Activated T-cell treated with anti-CD3 and anti-CD28 coated beads, Interleukin-2, amount 50 U/mL, for 24 hours (primary cell): Measurements from ENCODE around the gene COMT.
"Not testable (repeated sequence)": the region's sequence is repeated elsewhere in the genome, so short reads cannot be mapped to it uniquely, and the experiment has no call there.

ENCODE experiments used
- DNase-seq: peaks from one replicate; pipeline ENCODE4 v3.0.0-alpha.2; 2020
- H3K27ac Mint-ChIP-seq: 2 replicates; pipeline ENCODE4 v1.8.0; 2020; ENCODE audit warnings: mild to moderate bottlenecking, mixed read lengths
- H3K27me3 Mint-ChIP-seq: 2 replicates; pipeline ENCODE4 v1.8.0; 2020; ENCODE audit warnings: mixed read lengths
- H3K36me3 Mint-ChIP-seq: 2 replicates; pipeline ENCODE4 v1.8.0; 2020; ENCODE audit warnings: low read depth, mixed read lengths
- H3K4me1 Mint-ChIP-seq: 2 replicates; pipeline ENCODE4 v1.8.0; 2020; ENCODE audit warnings: low read depth, mixed read lengths
- H3K4me3 Mint-ChIP-seq: 2 replicates; pipeline ENCODE4 v1.8.0; 2020; ENCODE audit warnings: mild to moderate bottlenecking, moderate library complexity, mixed read lengths
- H3K9me3 Mint-ChIP-seq: 2 replicates; pipeline ENCODE4 v1.8.0; 2020; ENCODE audit warnings: mixed read lengths

COMT gene

DNA sequence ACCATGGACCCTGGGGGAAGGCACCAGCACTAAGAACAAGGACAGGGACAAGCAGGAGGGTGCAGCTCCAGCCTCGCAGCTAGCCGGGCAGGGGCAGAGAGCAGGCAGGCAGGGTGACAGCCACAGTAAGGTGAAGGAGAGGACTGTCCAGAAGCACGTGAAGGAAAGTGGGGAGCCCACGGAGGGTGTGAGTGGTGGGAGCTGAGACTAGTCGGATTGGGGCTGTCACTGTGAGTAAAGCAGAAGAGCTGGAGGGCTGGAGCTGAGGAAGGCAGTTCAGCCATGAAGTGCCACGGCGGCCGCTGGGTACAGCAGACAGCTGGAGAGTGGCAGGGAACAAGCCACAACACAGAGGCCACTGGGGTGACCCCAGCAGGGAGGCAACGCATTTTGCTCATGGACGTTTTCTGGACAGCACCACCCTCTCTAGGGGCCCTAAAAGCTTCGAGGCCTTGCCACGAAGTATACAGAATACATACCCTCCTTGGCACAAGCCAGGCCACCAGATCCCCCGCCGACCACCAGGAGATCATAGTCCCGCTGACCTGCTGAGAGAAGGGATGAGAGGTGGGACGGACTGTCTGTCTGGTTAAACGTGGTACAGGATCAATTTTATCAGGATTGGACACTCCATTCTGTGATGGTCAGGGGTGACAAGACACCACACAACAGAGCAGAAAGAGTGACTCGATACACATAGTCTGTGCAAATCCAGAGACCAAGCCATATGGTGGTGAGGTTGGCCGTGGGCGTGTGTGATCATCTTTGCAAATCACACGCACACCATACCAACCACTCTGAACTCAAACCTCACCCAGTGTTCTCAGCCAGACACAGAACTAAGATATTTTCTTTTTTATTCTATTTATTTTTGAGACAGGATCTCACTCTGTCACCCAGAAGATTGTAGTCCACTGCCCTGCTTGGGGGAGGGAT, 10.8 kb upstream of the COMT start:
- Mint-ChIP-seq H3K4me3 (no peak overlapping the region), H3K27ac (no peak overlapping the region), H3K36me3 (peaks cover 10% of the 10 kb centered on the region), H3K9me3 (peaks cover 6% of the 10 kb centered on the region), H3K27me3 (no peaks in the 10 kb centered on the region), H3K4me1 (peaks cover 4% of the 10 kb centered on the region)
- DNase-seq, result no peak

DNA sequence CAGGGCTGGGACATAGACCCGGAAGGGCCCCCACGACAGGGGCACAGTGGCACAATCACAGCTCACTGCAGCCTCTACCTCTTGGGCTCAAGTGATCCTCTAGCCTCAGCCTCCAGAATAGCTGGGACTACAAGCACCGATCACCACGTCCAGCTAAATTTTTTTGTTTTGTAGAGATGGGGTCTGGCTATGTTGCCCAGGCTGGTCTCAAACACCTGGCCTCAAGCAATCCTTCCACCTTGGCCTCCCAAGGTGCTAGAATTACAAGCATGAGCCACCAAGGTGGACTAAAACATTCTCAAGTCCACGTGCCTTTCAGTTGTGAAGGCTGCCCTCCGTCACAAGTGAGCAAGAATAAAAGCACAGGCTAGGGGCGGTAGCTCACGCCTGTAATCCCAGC, 10.1 kb upstream of the COMT start:
- Mint-ChIP-seq H3K4me3 (no peak overlapping the region), H3K9me3 (peaks cover 12% of the 10 kb centered on the region), H3K27ac (no peak overlapping the region), H3K36me3 (peaks cover 17% of the 10 kb centered on the region), H3K4me1 (peaks cover 4% of the 10 kb centered on the region), H3K27me3 (no peaks in the 10 kb centered on the region)
- DNase-seq, result no peak

DNA sequence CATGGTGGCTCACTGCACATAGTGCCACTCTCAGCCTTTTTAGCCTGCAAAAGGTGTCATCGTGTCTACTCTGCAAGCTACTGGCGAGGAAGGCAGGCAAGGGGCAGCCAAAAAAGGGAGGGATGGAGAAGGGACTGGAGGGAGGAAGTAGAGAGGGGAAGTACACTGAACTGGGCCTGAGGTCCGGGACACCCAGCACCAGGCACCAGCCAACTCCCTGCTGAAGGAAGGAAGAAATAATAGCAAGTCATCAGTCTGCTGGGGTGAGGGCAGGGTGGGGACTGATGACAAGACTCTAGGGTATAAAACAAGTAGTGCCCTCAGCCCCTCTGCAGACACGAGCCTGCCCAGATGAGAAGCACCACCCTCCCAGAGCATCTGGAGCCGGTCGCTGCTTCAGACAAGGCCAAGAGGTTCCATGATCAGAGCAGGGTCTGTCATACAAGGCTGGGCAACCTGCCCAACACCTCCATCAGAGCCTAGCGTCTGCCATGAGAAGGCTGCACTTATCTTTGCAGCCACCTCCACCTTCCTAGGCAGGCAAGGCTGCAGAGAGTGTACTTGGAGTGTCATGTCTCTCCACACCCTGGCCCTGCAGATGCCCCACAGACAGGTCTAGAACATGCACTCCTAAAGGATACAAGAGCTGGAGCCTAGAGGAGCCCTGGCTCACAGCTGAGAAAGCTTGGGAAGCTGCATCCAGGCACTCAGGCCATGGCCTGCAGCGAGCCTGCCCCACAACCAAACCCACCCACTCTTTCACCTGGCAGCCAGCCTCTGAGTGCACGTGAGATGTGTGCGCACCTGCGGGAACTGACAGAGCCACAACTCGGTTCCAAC, 9.0 kb upstream of the COMT start:
- Mint-ChIP-seq H3K4me1 (peaks cover 4% of the 10 kb centered on the region), H3K4me3 (no peak overlapping the region), H3K36me3 (peaks cover 28% of the 10 kb centered on the region), H3K9me3 (peaks cover 14% of the 10 kb centered on the region), H3K27ac (no peak overlapping the region), H3K27me3 (no peaks in the 10 kb centered on the region)
- DNase-seq, result no peak

DNA sequence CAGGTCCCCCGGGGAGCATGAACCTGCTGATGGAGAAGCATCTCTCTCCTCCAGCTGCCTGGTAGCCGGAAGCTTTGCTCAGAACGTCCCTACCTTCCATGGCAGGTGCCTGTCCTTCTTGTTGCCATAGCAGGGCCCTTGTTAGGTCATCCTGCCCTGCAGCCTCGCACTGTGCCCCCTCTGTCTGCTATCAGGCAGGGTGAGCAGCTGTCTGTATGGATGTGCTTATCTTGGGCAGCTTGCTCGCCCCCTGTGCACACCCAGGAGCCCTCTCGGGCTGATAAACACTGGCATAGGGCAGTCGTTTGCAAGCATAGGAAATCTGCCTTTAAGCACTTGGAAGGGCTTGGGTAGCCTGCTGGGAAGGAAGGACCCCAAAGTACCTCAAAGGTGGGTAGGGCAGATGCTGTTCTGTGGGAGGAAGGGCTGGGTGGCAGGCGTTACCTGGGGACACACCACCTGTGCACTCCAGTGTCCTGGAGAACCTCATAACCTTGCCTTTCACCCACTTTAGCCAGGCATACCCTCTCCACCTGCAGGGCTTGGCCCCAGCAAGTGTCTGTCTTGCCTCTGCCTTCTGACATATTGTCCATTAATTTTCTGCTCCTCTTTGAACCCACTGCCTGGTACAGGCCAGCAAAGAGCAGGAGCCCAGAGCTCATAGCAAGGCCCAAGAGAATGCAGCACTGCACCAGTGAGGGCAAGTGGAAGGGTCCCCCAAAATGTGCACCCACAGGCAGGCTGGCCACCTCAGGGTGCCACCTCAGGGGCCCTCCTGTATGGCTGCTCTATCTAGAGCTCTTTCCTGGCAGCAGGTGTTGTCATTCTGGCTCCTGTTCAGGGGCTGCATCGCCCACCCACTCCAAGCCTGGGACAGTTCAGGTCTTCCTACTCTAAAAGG, 8.0 kb upstream of the COMT start:
- H3K27ac Mint-ChIP-seq, result no peak overlapping the region
- H3K9me3 Mint-ChIP-seq, result peaks cover 14% of the 10 kb centered on the region
- no peak overlapping the region for H3K4me3 Mint-ChIP-seq
- peaks cover 33% of the 10 kb centered on the region for H3K36me3 Mint-ChIP-seq
- no peak for DNase-seq
- no peaks in the 10 kb centered on the region for H3K27me3 Mint-ChIP-seq
- H3K4me1 Mint-ChIP-seq, result peaks cover 4% of the 10 kb centered on the region

DNA sequence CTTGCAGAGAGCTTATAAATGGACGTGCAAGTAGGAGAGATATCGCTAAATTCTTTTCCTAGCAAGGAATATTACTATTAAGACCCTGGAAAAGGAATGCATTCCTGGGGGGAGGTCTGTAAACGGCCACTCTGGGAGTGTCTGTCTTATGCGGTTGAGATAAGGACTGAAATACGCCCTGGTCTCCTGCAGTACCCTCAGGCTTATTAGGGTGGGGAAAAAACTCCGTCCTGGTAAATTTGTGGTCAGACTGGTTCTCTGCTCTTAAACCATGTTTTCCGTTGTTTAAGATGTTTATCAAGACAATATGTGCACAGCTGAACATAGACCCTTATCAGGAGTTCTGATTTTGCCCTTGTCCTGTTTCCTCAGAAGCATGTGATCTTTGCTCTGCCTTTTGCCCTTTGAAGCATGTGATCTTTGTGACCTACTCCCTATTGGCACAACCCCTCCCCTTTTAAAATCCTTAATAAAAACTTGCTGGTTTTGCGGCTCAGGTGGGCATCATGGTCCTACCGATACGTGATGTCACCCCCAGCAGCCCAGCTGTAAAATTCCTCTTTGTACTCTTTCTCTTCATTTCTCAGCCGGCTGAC, 6.4 kb upstream of the COMT start:
- not testable (repeated sequence) for DNase-seq, H3K27ac Mint-ChIP-seq, H3K4me3 Mint-ChIP-seq, H3K4me1 Mint-ChIP-seq, H3K27me3 Mint-ChIP-seq
- peaks cover 14% of the 10 kb centered on the region for H3K9me3 Mint-ChIP-seq
- H3K36me3 Mint-ChIP-seq, result peaks cover 32% of the 10 kb centered on the region

DNA sequence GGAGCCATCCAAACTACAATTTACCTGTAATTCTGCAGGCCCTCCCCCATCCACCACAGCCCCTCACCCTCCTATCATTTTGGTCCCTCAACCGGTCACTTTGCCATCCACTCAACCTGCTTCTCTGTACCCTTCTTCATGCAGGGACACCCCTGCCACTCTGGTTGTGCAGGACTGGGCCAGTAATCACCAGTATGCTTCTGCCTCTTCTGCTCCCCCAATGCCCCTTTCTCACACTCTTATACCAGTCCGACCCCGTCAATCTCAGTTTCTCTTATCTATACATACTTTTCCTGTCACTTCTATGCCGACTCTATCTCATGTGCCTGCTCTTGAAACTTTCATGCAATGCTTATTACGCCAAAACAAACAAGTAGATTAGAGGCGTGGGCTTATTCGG, 5.1 kb upstream of the COMT start:
- DNase-seq, result no peak
- Mint-ChIP-seq H3K36me3 (peaks cover 34% of the 10 kb centered on the region), H3K4me3 (no peak overlapping the region), H3K9me3 (peaks cover 14% of the 10 kb centered on the region), H3K4me1 (peaks cover 9% of the 10 kb centered on the region), H3K27ac (no peak overlapping the region), H3K27me3 (no peaks in the 10 kb centered on the region)

DNA sequence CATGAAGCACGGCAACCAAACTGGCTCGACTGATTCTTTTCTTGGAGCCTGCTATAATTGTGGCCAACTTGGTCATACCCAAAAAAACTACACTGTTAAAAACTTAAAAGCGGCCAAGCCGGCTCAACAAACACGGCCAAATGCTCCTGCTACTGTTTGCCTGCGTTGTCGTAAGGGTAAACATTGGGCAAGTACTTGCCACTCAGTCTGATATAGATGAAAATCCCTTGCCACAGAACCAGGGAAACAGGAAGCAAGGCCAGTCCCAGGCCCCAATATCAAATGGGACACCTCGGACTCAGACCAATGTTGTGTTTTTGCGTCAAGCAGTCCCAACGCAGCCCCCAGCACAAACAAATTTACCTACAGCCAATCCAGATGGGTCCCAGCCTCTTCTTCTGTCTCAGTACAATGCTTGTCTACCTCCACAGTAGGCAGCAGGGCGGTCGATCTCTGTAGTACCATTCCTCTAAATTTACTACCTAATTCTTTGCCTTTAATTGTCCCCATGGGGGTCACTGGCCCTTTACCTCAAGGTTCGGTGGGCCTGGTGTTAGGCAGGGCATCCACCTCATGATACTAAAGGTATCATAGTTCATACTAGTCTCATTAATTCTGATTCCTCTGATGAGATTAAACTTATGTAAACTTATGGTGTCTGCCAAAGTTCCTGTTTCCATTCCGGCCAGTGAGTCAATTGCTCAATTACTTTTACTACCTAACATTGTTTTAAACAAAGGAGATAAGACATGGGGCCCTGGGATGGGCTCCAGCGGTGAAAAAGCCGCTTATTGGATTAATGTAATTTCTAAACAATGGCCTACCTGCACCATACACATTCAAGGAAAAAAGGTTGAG, 3.7 kb upstream of the COMT start:
- Mint-ChIP-seq H3K27ac (no peak overlapping the region), H3K36me3 (peaks cover 46% of the 10 kb centered on the region), H3K4me3 (no peak overlapping the region), H3K9me3 (peaks cover 14% of the 10 kb centered on the region), H3K27me3 (no peaks in the 10 kb centered on the region), H3K4me1 (peaks cover 15% of the 10 kb centered on the region)
- DNase-seq, result no peak

DNA sequence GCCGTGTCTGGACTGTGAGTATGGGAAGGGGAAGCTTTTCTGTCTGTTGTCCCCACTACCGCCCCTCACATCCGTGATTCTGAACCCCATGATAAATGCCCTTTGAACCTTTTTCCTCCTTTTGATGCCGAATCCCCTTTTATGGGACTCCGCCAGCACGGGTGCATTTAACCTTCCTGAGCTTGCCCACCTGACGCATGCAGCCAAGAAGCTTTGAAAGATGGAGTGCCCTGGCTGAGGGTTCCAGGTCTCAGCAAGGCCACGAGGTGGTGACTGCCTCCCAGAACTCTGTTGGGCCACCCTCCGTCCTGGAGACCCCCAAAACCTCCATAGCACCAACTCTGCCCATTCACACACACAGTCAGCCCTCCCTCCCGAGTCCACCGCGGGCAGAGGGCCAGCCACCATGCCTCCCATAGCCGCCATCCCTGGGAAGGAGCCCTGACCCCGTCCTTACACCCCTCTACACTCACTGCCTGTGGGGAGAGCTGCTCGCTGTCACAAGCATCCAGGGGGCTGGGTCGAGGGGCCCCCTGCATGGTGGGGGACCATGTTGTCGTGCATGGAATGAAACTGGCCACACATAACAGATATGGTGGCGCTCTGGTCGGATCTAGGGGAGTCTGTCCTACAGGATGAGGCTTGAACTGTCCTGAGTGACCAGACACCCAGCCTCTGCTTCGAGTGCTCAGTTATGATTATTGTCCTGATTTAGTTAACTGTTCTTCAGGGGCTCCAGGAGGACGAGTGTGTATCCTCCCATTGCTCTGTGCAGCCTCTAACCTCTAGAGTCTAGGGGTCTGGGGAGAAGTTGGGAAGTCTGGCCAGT, 822 bp upstream of the COMT start:
- Mint-ChIP-seq H3K27me3 (no peaks in the 10 kb centered on the region), H3K4me3 (peak overlapping the region; percentile 93), H3K9me3 (peaks cover 9% of the 10 kb centered on the region), H3K36me3 (peaks cover 54% of the 10 kb centered on the region), H3K4me1 (peaks cover 35% of the 10 kb centered on the region), H3K27ac (peak overlapping the region; percentile 96)
- DNase-seq, result no peak

DNA sequence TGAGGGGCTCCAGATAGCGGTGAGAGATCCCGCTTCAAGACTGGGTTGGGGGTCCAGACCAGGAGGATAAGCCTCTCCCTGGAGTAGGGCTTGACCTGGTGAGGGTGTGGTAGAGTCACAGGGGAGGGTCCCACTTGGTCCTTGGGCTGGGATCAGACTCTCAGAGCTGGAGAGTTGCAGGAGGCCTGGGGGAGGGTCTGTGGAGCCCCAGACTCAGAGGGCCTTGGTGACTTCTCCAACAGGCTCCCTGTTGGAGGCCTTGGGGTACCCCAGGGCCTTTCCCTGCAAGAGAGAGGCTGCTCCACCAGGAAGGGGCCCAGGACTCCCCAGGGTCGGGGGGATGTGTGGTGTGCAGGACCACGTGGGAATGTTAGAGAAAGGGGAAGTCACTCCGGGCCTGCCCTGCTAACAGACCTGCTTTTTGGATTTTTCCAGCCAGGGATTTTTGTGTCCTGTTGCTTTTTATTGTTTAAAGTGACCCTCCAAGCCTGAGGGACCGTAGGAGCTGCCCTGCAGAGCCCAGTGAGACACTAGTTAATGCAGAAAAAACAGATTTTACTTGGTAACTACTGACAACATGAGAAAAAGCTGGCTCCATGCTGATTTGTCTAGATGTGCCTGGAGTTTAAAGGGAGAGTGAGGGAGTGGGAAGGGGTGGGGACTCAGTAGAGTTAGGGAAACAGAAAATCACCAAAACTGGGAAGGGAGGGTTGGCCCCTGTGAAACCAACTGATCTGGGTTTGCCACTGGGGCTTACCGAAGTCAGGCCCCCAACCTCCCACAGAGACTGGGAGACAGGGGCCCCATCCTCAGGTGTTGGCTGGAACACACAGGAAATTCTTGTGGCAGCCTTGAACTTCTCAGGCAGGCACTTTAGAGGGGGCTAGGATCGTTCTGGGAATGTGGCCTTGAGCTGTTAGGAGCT, 847 bp downstream of the COMT start:
- peaks cover 46% of the 10 kb centered on the region for H3K36me3 Mint-ChIP-seq
- H3K9me3 Mint-ChIP-seq, result no peaks in the 10 kb centered on the region
- H3K4me3 Mint-ChIP-seq, result peak overlapping the region; percentile 93
- peak; percentile 63 for DNase-seq
- H3K27ac Mint-ChIP-seq, result peak overlapping the region; percentile 96
- H3K4me1 Mint-ChIP-seq, result peaks cover 44% of the 10 kb centered on the region
- H3K27me3 Mint-ChIP-seq, result no peaks in the 10 kb centered on the region

DNA sequence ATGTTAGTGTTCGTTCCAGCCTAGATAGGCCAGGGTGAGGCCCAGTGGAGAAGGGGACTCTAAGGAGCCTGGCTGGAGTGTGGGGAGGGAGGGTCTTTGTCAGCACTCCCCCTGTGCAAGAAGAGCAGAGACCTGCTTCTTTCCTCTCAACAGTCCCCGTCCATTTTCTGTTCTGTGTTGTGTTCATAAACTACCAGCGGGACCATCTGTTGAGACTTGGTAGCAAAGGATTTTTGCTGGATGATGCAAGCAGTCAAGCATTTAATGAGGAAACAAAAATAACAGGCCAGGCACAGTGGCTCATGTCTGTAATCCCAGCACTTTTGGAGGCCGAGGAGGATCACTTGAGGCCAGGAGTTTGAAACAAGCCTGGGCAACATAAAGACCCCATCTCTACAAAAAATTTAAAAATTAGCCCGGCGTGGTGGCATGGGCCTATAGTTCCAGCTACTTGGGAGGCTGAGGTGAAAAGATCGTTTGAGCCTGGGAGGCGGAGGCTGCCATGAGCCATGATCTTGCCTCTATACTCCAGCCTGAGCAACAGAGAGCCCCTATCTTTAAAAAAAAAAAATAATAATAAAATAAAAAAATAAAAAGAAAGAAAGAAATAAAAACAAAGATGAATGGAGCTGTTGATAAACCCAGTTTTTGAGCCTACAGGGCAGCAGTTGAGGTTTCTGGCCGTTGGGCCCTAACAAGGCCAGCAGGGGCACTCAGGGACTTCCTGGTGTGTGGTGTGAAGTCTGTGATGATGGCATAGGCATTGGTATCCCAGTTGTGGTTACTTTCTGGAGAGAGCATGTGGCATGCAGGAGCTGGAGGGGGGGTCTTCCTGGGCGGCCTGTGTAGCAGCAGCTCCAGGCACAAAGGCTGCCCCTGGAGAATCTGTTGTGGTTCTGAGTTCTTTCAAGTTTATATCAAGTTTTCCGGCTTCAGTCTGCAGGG, 1.8 kb downstream of the COMT start:
- H3K4me1 Mint-ChIP-seq, result peaks cover 47% of the 10 kb centered on the region
- H3K4me3 Mint-ChIP-seq, result peak overlapping the region; percentile 93
- H3K9me3 Mint-ChIP-seq, result no peaks in the 10 kb centered on the region
- DNase-seq, result no peak
- H3K36me3 Mint-ChIP-seq, result peaks cover 43% of the 10 kb centered on the region
- H3K27me3 Mint-ChIP-seq, result no peaks in the 10 kb centered on the region
- peak overlapping the region; percentile 96 for H3K27ac Mint-ChIP-seq
